SJSA1 (cell line): ENCODE measurements around the gene IGSF21. TPM values are rescaled to one million over a fixed set of nuclear protein-coding genes. Genes with fewer than 3 reads are reported as not detected.

Experiments
- DNase-seq, 2 experiments: peaks; one replicate each; pipeline ENCODE4 v3.0.0-alpha.2; 2015 to 2020; ENCODE audit warnings: low spot score in 2 of 2, low read depth in 1 of 2
- H3K27ac ChIP-seq: fragments of 250-450 bp; sonication (Bioruptor Pico); 2 replicates; pipeline ENCODE4 v1.5.1; 2020; ENCODE audit warnings: mild to moderate bottlenecking, moderate library complexity
- H3K27me3 ChIP-seq: fragments of 250-450 bp; sonication (Bioruptor Pico); replicated peaks from 2 replicates; pipeline ENCODE4 v1.5.1; 2020; ENCODE audit warnings: mild to moderate bottlenecking, moderate library complexity
- H3K36me3 ChIP-seq: fragments of 250-450 bp; sonication (Bioruptor Pico); 2 replicates; pipeline ENCODE4 v1.5.1; 2020; ENCODE audit warnings: mild to moderate bottlenecking
- H3K4me1 ChIP-seq: fragments of 250-450 bp; sonication (Bioruptor Pico); replicated peaks from 2 replicates; pipeline ENCODE4 v1.6.1; 2021; ENCODE audit warnings: mild to moderate bottlenecking
- H3K4me3 ChIP-seq: fragments of 250-450 bp; sonication (Bioruptor Pico); 2 replicates; pipeline ENCODE4 v1.5.1; 2020; ENCODE audit warnings: mild to moderate bottlenecking
- H3K9me3 ChIP-seq: fragments of 250-450 bp; sonication (Bioruptor Pico); replicated peaks from 2 replicates; pipeline ENCODE4 v1.5.1; 2020; ENCODE audit warnings: mild to moderate bottlenecking
- total RNA-seq: library from RNA; depleted of rRNA; stranded (reverse); fragments of >200 nt; shearing (Covaris generic); gene quantifications from 2 replicates; pipeline ENCODE4 v1.2.3, GENCODE V29; 2014

The IGSF21 gene
- total RNA-seq, 1 experiment from 2014 or later: not detected

DNA sequence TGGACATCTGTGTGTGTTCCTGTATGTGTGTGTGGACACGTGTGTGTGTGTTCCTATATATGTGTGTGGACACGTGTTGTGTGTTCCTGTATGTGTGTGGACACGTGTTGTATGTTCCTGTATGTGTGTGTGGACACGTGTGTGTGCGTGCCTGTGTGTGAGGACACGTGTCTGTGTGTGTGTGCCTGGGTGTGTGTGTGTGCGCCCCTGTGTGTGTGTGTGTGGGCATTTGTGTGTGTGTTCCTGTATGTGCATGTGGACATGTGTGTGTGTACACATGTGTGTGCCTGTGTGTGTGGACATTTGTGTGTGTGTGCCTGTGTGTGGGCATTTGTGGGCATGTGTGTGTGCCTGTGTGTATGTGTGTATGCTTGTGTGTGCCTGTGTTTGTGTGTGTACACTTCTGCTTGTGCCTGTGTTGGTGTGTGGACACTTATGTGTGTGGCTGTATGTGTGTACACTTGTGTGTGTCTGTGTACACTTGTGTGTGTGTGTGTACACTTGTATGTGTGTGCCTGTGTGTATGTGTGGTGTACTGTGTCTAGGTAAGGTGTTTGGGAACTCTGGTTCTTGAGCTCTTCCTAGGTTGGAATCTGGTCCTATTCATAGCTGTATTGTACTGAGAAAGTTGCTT is 3.7 kb upstream of the IGSF21 start:
- Histone ChIP-seq H3K27ac (no peak overlapping the region), H3K36me3 (no peaks in the 10 kb centered on the region), H3K4me3 (no peak overlapping the region), H3K9me3 (no peaks in the 10 kb centered on the region), H3K4me1 (no peaks in the 10 kb centered on the region), H3K27me3 (peaks cover 22% of the 10 kb centered on the region)
- DNase-seq: no peak

DNA sequence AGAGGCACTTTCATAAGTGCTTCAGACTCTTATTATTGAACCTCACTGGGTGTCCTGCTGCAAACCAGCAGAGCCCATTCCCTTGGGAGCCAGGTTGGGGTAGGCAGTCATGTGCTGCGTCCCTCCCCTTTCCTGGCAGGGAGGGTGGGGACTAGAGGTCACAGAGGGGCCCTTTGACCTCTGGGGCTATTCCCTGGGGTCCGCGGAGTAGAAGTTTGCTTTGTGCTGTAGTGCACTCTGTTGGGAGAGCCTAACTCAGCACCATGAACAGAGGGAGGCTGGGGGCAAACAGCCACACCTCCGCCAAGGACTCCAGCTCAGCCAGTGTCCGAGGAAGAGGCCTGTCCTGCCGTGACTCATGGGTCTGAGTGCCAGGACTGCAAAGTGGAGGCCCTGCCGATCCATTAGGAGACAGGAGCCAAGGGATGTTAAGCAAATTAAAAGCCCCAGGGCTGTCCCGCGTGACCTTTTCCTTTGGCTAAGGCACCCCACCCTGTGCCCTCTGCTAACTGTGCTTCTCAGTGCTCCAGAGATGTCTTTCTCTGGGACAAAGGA is 3.0 kb upstream of the IGSF21 start:
- Histone ChIP-seq H3K36me3 (no peaks in the 10 kb centered on the region), H3K4me1 (no peaks in the 10 kb centered on the region), H3K27me3 (peaks cover 26% of the 10 kb centered on the region), H3K9me3 (no peaks in the 10 kb centered on the region), H3K27ac (no peak overlapping the region), H3K4me3 (no peak overlapping the region)
- DNase-seq: no peak

DNA sequence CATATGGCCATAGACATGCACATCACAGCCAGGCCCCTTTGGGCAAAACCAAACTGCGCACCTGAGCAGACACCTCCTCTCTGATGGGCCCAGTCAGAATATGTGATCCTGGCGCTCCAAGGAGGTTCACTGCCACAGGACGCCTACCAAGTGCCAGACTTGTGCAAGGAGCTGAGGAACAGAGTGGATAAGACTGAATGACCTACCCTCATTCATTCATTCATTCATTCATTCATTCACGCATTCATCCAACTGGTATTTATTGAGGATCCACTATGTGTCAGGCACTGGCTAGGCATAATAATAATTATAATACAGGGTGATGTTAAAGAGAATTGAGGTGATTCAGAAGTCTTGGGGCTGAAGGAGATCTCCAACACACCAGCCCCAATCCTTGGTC is 2.4 kb upstream of the IGSF21 start:
- no peak for DNase-seq
- Histone ChIP-seq H3K27ac (no peak overlapping the region), H3K36me3 (no peaks in the 10 kb centered on the region), H3K27me3 (peaks cover 32% of the 10 kb centered on the region), H3K4me1 (no peaks in the 10 kb centered on the region), H3K9me3 (no peaks in the 10 kb centered on the region), H3K4me3 (no peak overlapping the region)

DNA sequence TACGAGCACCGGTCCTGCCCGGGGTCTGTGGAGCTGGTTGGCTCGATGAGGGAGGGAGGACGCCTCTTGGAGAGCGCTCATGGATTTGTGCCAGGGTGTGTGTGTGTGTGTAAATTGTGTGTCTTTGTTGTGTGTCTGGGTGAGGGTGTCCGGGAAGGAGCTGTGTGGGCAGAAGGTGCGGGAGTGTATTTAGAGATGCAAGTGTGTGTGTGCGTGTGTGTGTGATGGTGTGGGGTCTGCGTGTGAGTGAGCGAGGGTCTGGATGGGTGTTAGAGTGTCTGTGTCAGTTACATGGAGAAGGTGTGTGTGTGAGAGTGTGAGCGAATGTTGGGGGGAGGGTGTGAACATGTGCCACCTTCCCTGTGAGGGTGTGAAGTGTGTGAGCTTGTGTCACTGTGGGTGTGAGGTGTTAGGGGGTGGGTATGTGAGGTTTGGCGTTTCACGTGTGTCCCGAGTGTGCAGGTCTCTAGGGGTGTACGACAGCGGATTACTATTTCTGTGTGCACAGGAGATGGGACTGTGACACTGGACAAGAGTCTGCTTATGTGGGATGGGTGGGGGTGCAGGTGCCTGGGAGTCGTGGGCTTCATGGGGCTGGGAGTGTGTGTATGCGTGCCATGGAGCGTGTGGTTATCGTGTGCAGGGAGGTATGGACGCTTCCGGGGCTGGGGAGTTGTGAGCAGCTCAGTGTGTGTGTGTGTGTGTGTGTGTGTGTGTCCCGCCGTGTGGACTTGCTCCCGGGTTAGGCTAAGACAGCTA is 880 bp downstream of the IGSF21 start:
- DNase-seq: no peak
- Histone ChIP-seq H3K4me1 (no peaks in the 10 kb centered on the region), H3K9me3 (no peaks in the 10 kb centered on the region), H3K27ac (no peak overlapping the region), H3K27me3 (peaks cover 62% of the 10 kb centered on the region), H3K36me3 (no peaks in the 10 kb centered on the region), H3K4me3 (no peak overlapping the region)

DNA sequence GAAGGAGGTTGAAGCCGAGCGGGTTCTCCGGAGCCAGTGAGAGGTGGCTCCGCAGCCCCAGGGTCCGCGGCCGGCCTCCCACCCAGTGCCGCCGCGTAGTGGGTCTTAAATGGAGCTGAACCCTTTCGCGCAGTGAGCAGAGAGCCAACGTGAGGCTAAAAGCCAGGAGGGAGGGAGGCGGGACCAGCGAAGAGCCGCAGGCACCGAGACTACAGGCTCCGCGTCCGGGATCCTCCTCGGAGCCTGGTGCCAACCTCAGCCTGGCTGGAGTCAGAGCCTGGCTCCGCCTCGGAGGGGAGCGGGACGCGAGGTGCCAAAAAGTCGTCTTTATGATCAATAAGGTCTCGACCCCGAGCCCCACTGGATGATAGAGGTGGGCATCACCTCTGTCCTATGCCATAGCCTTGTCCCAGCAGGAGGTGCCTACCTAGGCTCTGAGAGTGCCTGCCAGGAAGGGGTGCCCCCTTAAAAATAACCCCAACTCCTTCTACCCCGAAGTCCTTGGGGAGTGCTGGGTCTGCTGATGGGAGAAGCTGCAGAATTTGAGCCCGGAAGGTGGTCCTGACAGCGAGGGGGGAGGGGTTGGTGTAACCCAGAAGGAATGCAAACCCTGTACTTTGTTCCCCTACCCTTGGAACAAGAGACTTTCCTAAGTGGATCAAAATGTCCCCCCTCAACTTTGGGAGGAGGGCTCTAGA is 1.6 kb downstream of the IGSF21 start:
- H3K9me3 ChIP-seq: no peaks in the 10 kb centered on the region
- H3K27ac ChIP-seq: no peak overlapping the region
- no peak for DNase-seq
- H3K27me3 ChIP-seq: peaks cover 62% of the 10 kb centered on the region
- no peaks in the 10 kb centered on the region for H3K36me3 ChIP-seq
- no peaks in the 10 kb centered on the region for H3K4me1 ChIP-seq
- no peak overlapping the region for H3K4me3 ChIP-seq

DNA sequence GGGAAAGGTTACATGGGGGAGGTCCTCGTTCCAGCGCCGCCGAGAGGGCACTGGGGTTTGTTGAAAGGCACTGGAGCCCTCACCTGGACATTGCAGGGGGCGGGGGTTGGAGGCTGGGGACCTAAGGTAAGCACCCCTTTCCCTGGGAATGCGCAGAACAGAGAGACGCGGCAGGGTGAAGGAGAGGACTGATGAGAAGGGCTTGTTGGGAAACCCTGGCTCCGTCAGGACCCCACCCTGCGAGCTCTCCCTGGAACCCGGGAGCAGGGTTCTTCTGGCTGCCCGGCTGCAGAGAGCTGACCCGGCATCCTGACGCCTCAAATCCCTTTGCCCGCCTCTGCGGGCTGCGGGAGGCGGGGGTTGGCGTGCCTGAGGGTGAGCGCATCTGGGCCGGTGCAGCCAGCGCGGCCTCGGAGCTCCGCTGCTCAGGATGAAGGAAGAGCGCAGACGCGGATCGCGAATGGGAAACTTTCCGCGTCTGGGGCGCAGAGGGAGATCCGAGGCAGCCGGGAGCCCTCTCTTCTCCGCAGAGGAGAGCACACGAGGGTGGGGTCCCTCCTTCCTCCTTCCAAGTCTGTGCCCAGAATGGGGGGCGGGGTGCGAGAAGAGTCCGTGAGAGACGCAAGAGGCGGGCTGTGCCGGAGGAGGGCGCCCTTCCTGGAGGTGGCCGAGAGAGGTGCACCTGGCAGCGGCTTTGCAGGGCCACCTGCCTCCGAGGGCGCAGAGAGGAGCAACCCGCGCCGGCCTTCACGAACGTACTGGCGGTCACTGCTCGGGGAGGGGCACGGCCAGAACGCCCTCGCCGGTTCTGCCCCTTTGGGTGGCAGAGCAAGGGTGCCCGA is 2.4 kb downstream of the IGSF21 start:
- H3K4me1 ChIP-seq: no peaks in the 10 kb centered on the region
- H3K36me3 ChIP-seq: no peaks in the 10 kb centered on the region
- DNase-seq: no peak
- H3K27me3 ChIP-seq: peaks cover 62% of the 10 kb centered on the region
- H3K4me3 ChIP-seq: no peak overlapping the region
- no peak overlapping the region for H3K27ac ChIP-seq
- no peaks in the 10 kb centered on the region for H3K9me3 ChIP-seq

DNA sequence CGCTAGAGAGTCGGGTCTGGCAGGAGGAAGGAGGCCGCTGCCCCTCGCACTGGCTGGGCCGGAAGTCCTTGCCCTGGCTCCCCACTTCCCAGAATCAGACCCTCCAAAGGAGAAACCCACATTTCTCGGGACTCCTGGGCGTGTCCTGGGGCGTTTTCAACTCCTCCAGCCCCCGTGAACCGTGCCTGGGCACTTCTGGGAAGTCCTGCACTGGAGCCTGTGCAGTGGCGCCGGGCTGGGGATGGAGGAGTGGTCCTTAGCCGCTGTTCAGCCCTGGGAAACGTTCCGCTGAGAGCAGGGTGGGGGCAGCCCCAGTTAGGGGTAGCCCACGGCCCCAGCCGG is 3.0 kb downstream of the IGSF21 start:
- no peak for DNase-seq
- peaks cover 62% of the 10 kb centered on the region for H3K27me3 ChIP-seq
- no peaks in the 10 kb centered on the region for H3K9me3 ChIP-seq
- H3K36me3 ChIP-seq: no peaks in the 10 kb centered on the region
- H3K4me3 ChIP-seq: no peak overlapping the region
- H3K4me1 ChIP-seq: no peaks in the 10 kb centered on the region
- no peak overlapping the region for H3K27ac ChIP-seq

DNA sequence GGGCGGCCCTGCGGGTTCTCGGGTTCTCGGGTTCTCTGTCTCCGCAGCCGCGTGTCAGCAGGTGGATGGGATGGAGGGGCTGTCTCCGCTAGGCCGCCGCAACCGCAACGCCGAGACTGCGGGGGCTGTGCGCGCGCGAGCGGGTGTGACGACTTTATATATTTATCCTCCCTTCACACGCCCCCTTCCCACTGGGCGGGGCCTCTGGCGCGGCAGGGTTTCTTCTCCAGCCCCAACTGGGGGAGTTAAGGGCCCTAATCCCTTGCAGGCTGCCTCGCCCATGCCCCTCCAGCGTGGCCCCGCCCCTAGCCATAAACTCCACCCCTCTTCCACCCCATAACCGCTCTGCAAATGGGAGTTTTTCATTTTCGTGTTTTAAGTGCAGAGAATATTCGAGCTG is 3.4 kb downstream of the IGSF21 start:
- H3K27ac ChIP-seq: no peak overlapping the region
- peaks cover 62% of the 10 kb centered on the region for H3K27me3 ChIP-seq
- no peak overlapping the region for H3K4me3 ChIP-seq
- no peak for DNase-seq
- H3K4me1 ChIP-seq: no peaks in the 10 kb centered on the region
- H3K9me3 ChIP-seq: no peaks in the 10 kb centered on the region
- no peaks in the 10 kb centered on the region for H3K36me3 ChIP-seq

DNA sequence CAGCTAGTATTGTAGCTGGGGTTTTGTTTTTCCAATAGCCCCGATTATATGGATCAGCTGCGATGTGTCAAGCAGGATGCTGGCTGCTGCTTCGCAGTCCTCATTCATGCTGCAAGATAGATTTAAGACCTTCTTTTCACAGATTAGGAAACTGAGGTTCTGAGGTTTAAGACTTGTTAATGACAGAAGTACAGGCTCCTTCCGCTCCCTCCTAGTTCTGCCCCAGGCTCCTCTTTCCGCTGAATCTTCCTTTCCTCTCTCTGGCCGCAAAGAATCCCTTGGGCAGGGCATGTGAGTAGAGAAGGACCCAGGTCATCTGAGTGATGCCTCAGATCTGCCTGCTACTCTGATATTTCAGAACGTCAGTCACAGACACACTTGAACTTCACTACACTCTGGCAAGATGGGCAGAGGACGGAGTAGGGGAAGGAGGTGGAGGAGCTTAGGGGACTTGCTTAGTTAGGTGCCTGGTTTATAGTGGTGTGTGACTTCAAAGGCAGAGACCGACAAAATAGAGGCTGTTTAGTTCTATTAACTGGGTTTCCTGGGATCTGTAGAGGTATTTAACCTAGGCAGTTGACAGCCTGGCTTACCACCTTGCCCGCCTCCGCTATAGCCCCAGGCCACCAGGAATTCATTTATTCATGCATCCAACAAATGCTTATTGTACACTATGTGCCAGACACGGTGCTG is 4.2 kb downstream of the IGSF21 start:
- Histone ChIP-seq H3K27ac (no peak overlapping the region), H3K27me3 (peaks cover 56% of the 10 kb centered on the region), H3K36me3 (no peaks in the 10 kb centered on the region), H3K9me3 (no peaks in the 10 kb centered on the region), H3K4me3 (no peak overlapping the region), H3K4me1 (no peaks in the 10 kb centered on the region)
- DNase-seq: no peak

DNA sequence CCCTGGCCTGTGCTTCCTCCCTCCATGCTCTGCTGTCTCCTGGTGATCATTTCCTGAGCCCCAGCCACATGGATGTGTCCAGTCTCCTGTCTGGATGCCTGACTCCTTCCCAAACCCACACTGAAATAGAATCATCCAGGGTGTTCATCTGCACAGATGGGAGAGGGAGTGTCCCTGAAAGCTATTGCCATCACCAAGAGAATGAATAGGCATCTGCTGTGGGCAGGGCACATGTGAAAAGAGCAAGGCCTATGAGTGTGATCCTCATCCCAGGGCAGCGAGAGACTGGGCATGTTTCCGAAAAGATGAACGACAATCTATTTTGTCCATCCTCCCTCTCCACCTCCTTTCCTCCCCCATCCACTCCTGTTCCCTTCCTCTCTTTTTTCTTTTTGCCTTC is 5.0 kb downstream of the IGSF21 start:
- Histone ChIP-seq H3K9me3 (no peaks in the 10 kb centered on the region), H3K27me3 (peaks cover 50% of the 10 kb centered on the region), H3K4me1 (no peaks in the 10 kb centered on the region), H3K27ac (no peak overlapping the region), H3K4me3 (no peak overlapping the region), H3K36me3 (no peaks in the 10 kb centered on the region)
- no peak for DNase-seq

DNA sequence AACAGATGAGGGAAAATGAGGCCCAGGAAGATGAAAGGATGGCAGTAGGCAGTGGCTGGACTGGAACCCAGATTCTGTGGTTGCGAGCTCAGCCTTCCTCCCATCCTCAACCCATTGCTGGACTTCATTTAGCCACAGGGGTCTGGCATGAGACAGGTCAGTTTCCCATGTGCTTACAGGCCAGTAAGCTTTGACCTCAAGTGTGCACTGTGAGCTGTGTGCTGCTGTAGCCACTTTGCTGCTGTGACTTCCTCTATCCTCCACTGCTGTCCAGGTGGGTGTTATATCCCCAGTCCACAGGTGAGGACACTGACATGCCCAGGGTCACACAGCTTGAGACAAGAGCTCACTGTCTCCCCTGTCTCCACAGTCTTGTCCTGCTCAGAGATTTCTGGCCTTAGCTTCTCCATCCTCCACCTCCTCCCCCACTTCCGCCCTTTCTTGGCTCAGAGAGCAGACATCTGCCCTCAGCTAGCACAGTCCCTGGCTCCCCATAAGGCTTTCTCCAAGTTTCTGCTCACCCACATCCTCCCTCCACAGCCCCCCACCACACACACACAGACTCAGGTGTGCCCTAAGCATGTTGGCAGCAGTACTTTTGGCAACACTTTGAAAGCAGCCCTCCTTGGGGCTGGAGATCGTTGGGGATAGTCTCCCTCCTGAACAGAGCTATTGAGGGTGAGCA is 7.3 kb downstream of the IGSF21 start:
- DNase-seq: no peak
- Histone ChIP-seq H3K4me1 (no peaks in the 10 kb centered on the region), H3K27me3 (peaks cover 33% of the 10 kb centered on the region), H3K9me3 (no peaks in the 10 kb centered on the region), H3K4me3 (no peak overlapping the region), H3K36me3 (no peaks in the 10 kb centered on the region), H3K27ac (no peak overlapping the region)

DNA sequence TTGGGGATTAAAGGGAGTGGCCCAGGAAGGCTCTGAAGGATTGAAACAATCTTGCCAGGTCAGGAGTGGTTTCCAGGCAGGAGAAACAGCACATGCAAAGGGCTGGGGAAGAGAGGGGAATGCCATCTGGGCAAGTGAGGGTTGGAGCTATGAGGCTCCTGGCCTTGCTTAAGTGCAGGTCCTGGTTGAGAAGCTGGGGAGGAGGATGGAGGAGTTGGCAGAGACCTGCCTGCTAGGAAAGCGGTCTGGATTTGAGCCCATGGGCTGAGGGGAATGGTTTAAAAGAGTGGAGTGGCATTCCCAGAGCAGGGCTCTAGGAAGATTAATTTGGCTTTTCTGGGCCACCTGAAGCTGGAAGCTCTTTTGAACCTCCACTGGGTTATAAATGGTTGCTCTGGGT is 9.2 kb downstream of the IGSF21 start:
- no peak for DNase-seq
- no peaks in the 10 kb centered on the region for H3K4me1 ChIP-seq
- no peaks in the 10 kb centered on the region for H3K9me3 ChIP-seq
- H3K27ac ChIP-seq: no peak overlapping the region
- peaks cover 18% of the 10 kb centered on the region for H3K27me3 ChIP-seq
- no peaks in the 10 kb centered on the region for H3K36me3 ChIP-seq
- H3K4me3 ChIP-seq: no peak overlapping the region

DNA sequence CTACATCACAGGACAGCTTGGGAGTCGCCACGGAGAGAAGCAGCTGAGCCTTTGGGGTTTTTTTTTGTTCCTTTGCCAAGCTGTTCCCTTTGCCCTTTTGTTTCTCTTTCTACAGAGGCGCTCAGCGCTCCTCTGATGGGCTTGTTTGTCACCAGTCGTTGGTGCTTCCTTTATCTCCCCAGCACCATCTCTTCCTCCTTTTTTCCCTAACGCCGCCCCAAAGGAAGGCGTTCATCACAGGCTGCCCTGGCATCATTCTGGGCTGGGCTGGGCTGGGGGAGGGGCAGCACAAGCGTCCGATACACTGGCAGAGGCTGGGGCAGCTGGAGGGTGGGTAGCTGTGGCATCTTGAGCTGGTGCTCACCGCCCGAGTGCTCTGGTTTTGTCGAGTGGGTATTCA is 10.5 kb downstream of the IGSF21 start:
- no peaks in the 10 kb centered on the region for H3K9me3 ChIP-seq
- peaks cover 5% of the 10 kb centered on the region; the same call in 1 of the 2 replicates for H3K27me3 ChIP-seq
- H3K36me3 ChIP-seq: no peaks in the 10 kb centered on the region
- DNase-seq: no peak
- no peaks in the 10 kb centered on the region for H3K4me1 ChIP-seq
- H3K27ac ChIP-seq: no peak overlapping the region
- H3K4me3 ChIP-seq: no peak overlapping the region
